ENCODE measurements around the gene VAMP3.
"Not testable (repeated sequence)": the region's sequence is repeated elsewhere in the genome, so short reads cannot be mapped to it uniquely, and the experiment has no call there.

VAMP3 gene

GRCh38 chr1:7769673-7770412 lies 1.3 kb upstream of the VAMP3 start:
- no peak for DNase-seq

GRCh38 chr1:7770669-7770996 lies 463 bp upstream of the VAMP3 start:
- DNase-seq = no peak

- no peak for DNase-seq
These were observed 765 bp downstream of the VAMP3 start for GRCh38 chr1:7771823-7772299.

DNA sequence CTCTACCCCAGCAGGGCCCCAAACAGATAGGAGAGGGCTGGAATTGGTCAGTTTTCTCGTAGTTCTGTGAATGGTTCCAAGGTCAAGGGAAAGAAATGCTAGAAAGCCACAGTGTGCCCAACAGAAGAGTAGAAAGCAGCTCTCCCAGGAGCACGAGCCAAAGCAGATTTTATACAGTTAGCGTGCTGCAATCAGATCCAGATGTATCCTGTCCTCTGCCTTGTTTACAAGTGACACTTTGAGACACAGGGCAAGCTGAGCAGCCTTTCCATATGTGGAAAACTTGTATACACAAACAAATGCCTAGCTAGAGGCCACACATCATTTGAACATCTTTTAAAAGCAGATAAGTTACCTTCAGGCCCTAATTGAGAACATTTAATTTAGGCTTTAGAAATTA lies 6.5 kb downstream of the VAMP3 start:
- DNase-seq = no peak

- DNase-seq = no peak
These were observed 7.1 kb downstream of the VAMP3 start for GRCh38 chr1:7778133-7778628.

DNA sequence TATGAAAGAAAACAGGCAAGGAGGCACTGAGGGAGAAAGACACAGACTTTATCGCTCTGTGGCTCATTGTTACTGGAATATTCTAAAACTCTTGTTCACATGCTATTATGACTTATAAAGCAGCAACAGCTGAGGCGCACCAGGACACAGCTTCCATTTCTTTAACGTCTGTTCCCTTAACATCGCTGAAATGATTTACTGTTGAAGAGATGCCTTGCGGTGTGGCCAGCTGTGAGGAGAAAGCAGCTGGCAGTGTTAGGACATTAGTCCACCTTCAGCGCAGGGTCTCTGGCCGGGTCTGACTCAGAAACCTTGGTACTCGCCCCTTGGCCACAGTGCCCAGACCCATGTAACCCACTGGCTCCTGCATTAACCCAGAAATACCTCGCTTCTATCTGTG lies 9.9 kb downstream of the VAMP3 start:
- no peak for DNase-seq

- no peak for DNase-seq
These were observed 10.4 kb downstream of the VAMP3 start for GRCh38 chr1:7781501-7781900.

- no peak for DNase-seq
These were observed 10.9 kb downstream of the VAMP3 start for GRCh38 chr1:7781923-7782495.

- peak; percentile 57 for DNase-seq
These were observed 12.1 kb downstream of the VAMP3 start for GRCh38 chr1:7783178-7783711.

DNA sequence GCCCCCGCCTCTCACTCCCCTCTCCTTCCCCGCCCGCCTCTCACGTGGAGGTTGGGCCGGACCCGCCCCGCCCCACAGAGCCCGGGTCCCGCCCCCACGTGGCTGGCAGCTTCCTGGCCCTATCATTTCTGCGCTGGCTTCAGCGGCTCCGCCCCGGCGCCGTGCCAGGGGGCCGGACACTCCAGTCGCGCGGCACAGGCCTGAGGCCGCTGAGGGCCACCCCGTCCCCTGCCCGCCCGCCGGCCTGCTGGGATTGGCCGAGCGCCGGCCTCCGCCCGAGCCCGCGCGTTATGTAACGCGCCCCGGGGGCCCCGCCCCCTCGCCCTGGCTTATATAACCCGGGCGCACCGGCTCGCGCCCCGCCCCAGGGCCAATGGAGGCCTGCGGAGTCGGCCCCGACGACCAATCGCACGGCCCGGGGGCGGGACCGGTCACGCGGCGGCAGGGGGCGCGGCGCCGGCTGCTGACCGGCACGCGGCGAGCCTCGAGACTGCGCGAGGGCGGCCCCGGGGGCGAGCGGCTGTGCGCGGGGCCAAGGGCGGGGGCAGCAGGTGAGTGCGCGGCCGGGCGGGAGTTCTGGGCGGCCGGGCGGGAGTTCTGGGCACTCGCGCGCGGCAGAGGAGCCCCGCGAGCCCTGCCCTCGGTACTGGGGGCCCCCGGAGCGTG lies 12.9 kb downstream of the VAMP3 start, which contains the start of gene PER3:
Gene PER3, plus strand, starts transcription at position 466 of the 666 bp plus-strand sequence. CDS start 587 bp downstream, outside the sequence.
- peak; percentile 79 for DNase-seq

- no peak for DNase-seq
These were observed 13.5 kb downstream of the VAMP3 start for GRCh38 chr1:7784492-7785071.

DNA sequence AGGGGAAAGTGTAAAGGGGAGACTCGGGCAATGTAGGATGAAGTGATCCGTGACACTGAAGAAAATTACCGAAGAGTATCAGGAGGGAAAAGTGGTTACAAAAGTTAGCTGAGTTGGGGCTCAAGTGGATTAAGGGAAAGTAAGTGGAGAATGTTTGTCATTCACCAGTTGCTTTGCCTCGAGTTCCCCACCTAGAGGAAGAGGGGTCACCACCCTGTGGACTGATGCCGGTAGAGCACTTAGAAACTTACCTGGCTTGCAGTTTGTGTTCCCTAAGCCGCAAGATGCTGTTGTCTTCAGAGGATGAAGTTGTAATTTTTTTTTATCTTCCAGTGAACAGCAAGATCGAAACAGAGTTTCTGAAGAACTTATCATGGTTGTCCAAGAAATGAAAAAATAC lies 14.0 kb downstream of the VAMP3 start:
- no peak for DNase-seq

DNA sequence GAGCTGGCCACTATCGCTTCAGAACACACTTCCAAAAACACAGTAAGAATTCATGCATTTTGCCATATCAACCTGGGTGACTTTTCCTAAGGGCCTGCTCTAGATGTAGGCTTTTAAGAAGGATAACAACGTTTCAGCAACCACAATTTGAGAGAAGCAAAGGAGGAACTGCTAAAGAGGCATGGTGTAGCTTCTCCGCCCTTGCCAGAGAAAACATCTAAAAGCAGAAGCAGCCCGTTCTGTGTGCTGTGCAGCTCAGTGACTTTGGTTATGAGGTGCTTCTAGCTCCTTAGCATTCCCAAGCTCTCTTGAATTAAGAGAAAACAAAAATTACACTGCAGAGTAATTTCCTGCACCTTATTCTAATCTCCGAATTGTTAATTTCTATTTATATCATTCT lies 15.7 kb downstream of the VAMP3 start:
- DNase-seq = no peak

GRCh38 chr1:7789828-7790227 lies 18.7 kb downstream of the VAMP3 start:
- DNase-seq = no peak

DNA sequence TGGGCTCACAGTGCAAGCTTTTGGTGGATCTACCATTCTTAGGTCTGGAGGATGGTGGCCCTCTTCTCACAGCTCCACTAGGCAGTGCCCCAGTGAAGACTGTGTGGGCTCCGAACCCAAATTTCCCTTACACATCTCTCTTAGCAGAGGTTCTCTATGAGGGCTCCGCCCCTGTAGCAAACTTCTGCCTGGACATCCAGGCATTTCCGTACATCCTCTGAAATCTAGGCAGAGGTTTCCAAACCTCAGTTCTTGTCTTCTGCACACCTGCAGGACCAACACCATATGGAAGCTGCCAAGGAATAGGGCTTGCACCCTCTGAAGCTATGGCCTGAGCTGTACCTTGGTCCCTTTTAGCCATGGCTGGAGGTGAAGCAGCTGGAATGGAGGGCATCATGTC lies 19.9 kb downstream of the VAMP3 start:
- not testable (repeated sequence) for DNase-seq

DNA sequence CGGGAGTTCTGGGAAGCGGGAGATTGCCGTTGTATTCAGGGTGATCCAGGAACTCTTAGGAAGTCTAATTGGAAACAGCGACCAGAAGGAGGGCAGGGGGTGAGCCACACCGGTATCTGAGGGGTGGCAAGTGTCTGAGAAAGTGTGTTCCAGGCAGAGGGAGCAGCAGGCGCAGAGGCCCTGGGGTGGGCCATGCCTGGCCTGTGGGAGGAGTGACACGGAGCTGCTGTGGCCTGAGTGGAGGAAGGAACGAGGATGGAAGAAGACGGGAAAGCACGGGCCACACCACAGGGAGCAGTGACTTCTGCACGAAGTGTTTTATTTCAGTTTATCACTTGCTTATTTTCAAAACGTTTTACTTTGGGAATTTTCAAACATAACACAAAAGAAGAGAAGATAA lies 24.3 kb downstream of the VAMP3 start:
- DNase-seq = no peak

- no peak for DNase-seq
These were observed 34.4 kb downstream of the VAMP3 start for GRCh38 chr1:7805460-7805859.

- no peak for DNase-seq
These were observed 37.3 kb downstream of the VAMP3 start for GRCh38 chr1:7808253-7808844.

- no peak for DNase-seq
These were observed 38.6 kb downstream of the VAMP3 start for GRCh38 chr1:7809742-7810141.

- DNase-seq = peak; percentile 6
These were observed 39.3 kb downstream of the VAMP3 start for GRCh38 chr1:7810395-7810794.

DNA sequence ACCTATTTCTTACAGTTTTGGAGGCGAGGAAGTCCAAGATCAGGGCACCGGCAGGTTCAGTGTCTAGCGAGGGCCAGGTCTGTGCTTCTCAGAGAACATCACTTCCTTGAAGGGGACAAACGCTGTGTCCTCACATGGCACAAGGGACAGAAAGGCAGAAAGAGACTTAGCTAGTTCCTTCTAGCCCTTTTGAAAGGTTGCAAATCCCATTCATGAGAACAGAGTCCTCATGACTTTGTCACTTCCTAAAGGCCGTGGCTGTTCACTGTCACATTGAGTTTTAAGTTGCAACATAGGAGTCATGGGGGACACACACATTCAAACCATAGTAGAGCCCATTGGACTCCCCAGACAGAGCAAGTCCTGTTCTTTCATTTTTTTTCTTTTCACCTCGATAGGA lies 40.4 kb downstream of the VAMP3 start:
- no peak for DNase-seq

- no peak for DNase-seq
These were observed 42.7 kb downstream of the VAMP3 start for GRCh38 chr1:7813677-7814373.
